ENCODE data around the gene SMG6. TPM values are rescaled to one million over a fixed set of nuclear protein-coding genes. Genes with fewer than 3 reads are reported as not detected.

Gene SMG6
- total and polyA plus RNA-seq, 2 donors (not counting 3 experiments of a cell fraction or from before 2014, with no cell fraction given): 40.1 to 42.2 TPM

GRCh38 chr17:2082003-2082781 is 221.4 kb downstream of the SMG6 start:
- intact Hi-C loops (cut with micrococcal nuclease) (no loop called here), dilution Hi-C loops (cut with MboI; ENCODE audit: extremely low pct_ligation_motif_present, low sequenced_read_pairs) (no loop called here)
- no peak overlapping the region for H3K9ac ChIP-seq (replicated peaks; ENCODE audit: extremely low read depth, insufficient read depth, low read length)
- FAIRE-seq (no peak), DNase-seq (ENCODE audit: low read depth, low spot score) (no peak)
- peaks cover 3 to 17% of the 10 kb centered on the region in 2 experiments for H3K36me3 ChIP-seq (ENCODE audit: control insufficient read depth in 2 of 2, extremely low read depth in 1 of 2, insufficient read depth in 2 of 2, low read length in 2 of 2)
- no peaks in the 10 kb centered on the region for H3K9me3 ChIP-seq (replicated peaks; ENCODE audit: control insufficient read depth, insufficient read depth, low read length)
- BruUV-seq (replicated peaks): no TSS peak
- H2AFZ ChIP-seq (ENCODE audit: low read depth, low read length): no peak overlapping the region
- no peaks in the 10 kb centered on the region for H3K9me1 ChIP-seq (replicated peaks; ENCODE audit: control insufficient read depth, extremely low read depth, insufficient read depth, low read length)
- POLR2A ChIA-PET: interaction anchor here (0.5 kb wide), 1 partner anchor 129 kb away, joined by 3 read pairs; no protein-coding TSS in a partner anchor
- CTCF ChIA-PET: interaction anchor here (1.0 to 2.3 kb wide), 6 partner anchors 9 to 163 kb away, joined by 3 to 14 read pairs (median 5); no protein-coding TSS in a partner anchor
- peaks cover 33% of the 10 kb centered on the region for H3K4me1 ChIP-seq (ENCODE audit: control insufficient read depth, extremely low read depth, insufficient read depth, low read length)
- no peaks in the 10 kb centered on the region for H3K27me3 ChIP-seq (ENCODE audit: control insufficient read depth in 2 of 2, insufficient read depth in 2 of 2, low read length in 2 of 2)
- H3K27ac ChIP-seq (ENCODE audit: insufficient read depth, low read depth, low read length): no peak overlapping the region
- H3K4me2 ChIP-seq (ENCODE audit: insufficient read depth, low read length): no peak overlapping the region
- TF ChIP-seq GATA2 (IDR thresholded peaks at IDR 0.05; ENCODE audit: insufficient read depth, insufficient read length, low read depth, low read length) (no peak), CTCF (IDR thresholded peaks at IDR 0.05; ENCODE audit: extremely low read depth in 1 of 2, insufficient read depth in 1 of 2, low read depth in 1 of 2, low read length in 2 of 2) (no peak), JUN (IDR thresholded peaks at IDR 0.05; ENCODE audit: borderline replicate concordance, insufficient read depth, insufficient read length, low read depth) (no peak), FOS (IDR thresholded peaks at IDR 0.05; ENCODE audit: borderline replicate concordance, insufficient read depth, low read length) (no peak), POLR2A (IDR thresholded peaks at IDR 0.05; ENCODE audit: low read depth, low read length) (no peak), MAX (IDR thresholded peaks at IDR 0.05; ENCODE audit: insufficient read depth, insufficient read length) (no peak), POLR2AphosphoS5 (IDR thresholded peaks at IDR 0.05; ENCODE audit: insufficient read depth, low read depth, low read length) (no peak), EZH2 (IDR thresholded peaks at IDR 0.05; ENCODE audit: borderline replicate concordance, low read depth, low read length, severe bottlenecking) (no peak), MYC (IDR thresholded peaks at IDR 0.05; ENCODE audit: low read depth, low read length) (no peak)
- H3K4me3 ChIP-seq (replicated peaks in 1 of 3; ENCODE audit: insufficient read depth in 1 of 3, low read depth in 1 of 3, low read length in 3 of 3): no peak overlapping the region
- H3K79me2 ChIP-seq (ENCODE audit: control insufficient read depth, insufficient read depth, low read length): no peaks in the 10 kb centered on the region
- no peaks in the 10 kb centered on the region for H4K20me1 ChIP-seq (replicated peaks; ENCODE audit: control insufficient read depth, extremely low read depth, insufficient read depth, low read length)
